MCF 10A (cell line): ENCODE measurements around the gene MZT1. TPM values are rescaled to one million over a fixed set of nuclear protein-coding genes. Genes with fewer than 3 reads are reported as not detected.

Source experiments
- BruUV-seq: library from RNA; stranded (reverse); fragments of 400-500 nt; replicated peaks from 2 replicates; lab custom pipeline; 2021; lab: Mats Ljungman, UMichigan
- CTCF ChIA-PET: fragments of 300-600 bp; sonication (Branson Sonifier 250); formaldehyde crosslinking; extraction: SDS; loops from one replicate; lab custom pipeline; 2021; ENCODE audit warnings: antibody characterized with exemption, inconsistent platforms; lab: Yijun Ruan, JAX
- POLR2A ChIA-PET: fragments of 300-600, 350-650 bp; sonication (Branson Sonifier 250); formaldehyde crosslinking; extraction: SDS; loops from one replicate; lab custom pipeline; 2020; ENCODE audit warnings: antibody characterized with exemption, inconsistent platforms; lab: Yijun Ruan, JAX
- DNase-seq: peaks from one replicate; pipeline ENCODE4 v3.0.0-alpha.2; 2018; ENCODE audit not compliant: unreplicated experiment
- H3K27ac Mint-ChIP-seq: one replicate; pipeline ENCODE4 v1.8.0; 2022; ENCODE audit warnings: mild to moderate bottlenecking, low read depth, mixed read lengths; ENCODE audit not compliant: unreplicated experiment
- H3K27me3 Mint-ChIP-seq: one replicate; pipeline ENCODE4 v1.8.0; 2022; ENCODE audit warnings: mixed read lengths; ENCODE audit not compliant: insufficient read depth, unreplicated experiment
- H3K36me3 Mint-ChIP-seq: one replicate; pipeline ENCODE4 v1.8.0; 2022; ENCODE audit warnings: mild to moderate bottlenecking, moderate library complexity, mixed read lengths; ENCODE audit not compliant: insufficient read depth, unreplicated experiment
- H3K4me1 Mint-ChIP-seq: one replicate; pipeline ENCODE4 v1.8.0; 2022; ENCODE audit warnings: mixed read lengths; ENCODE audit not compliant: insufficient read depth, unreplicated experiment
- H3K4me3 Mint-ChIP-seq: one replicate; pipeline ENCODE4 v1.8.0; 2022; ENCODE audit warnings: mild to moderate bottlenecking, moderate library complexity, mixed read lengths; ENCODE audit not compliant: unreplicated experiment
- H3K9me3 Mint-ChIP-seq: one replicate; pipeline ENCODE4 v1.8.0; 2022; ENCODE audit warnings: mixed read lengths; ENCODE audit not compliant: unreplicated experiment
- intact Hi-C: fragments of 100-400 bp; cut with micrococcal nuclease; formaldehyde crosslinking; loops from 2 replicates; pipeline ENCODE4 v1.14.1; 2022
- total RNA-seq: library from RNA; stranded (reverse); gene quantifications from 2 replicates; pipeline ENCODE4 v1.2.3, GENCODE V29; 2022
- TF ChIP-seq, protein P1 (sequence below): fragments of 200-600 bp; IDR thresholded peaks from one replicate; pipeline ENCODE4 v1.8.0; 2022; ENCODE audit warnings: antibody characterized with exemption, mild to moderate bottlenecking; ENCODE audit not compliant: unreplicated experiment

MZT1 gene
- total RNA-seq, 1 experiment from 2014 or later = 28.4 TPM

DNA sequence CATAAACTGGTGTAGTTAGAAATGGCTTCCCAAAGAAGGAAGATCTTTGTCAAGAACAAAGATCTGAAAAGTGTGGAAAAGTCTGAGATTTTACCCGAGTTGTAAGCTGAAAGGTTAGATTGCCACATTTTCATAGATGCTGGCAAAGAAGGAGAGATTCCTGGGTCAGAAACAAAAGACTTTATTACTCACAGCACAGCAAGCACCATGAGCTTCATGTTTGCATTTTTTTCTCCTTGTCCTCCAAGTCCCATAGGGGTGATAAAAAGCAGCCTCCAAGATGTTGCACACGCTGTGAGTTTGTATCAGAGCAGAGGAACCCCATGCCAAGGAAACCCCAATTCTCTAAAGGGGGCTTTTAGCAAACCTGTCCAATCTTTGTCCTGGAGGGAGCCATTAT lies 29.3 kb downstream of the MZT1 start:
- POLR2A ChIA-PET = no interaction called here
- BruUV-seq = no TSS peak
- H3K9me3 Mint-ChIP-seq = no peaks in the 10 kb centered on the region
- no peak overlapping the region for H3K27ac Mint-ChIP-seq
- H3K36me3 Mint-ChIP-seq = no peaks in the 10 kb centered on the region
- no peaks in the 10 kb centered on the region for H3K4me1 Mint-ChIP-seq
- intact Hi-C loops = loop anchor here (5.0 kb wide), 1 partner anchor 1736 kb away; no protein-coding TSS in a partner anchor
- H3K4me3 Mint-ChIP-seq = no peak overlapping the region
- CTCF ChIA-PET = interaction anchor here (1.0 to 1.8 kb wide), 4 partner anchors 10 to 54 kb away, joined by 3 to 5 read pairs (median 3); no protein-coding TSS in a partner anchor
- DNase-seq = no peak
- H3K27me3 Mint-ChIP-seq = peaks cover 48% of the 10 kb centered on the region
- TF ChIP-seq, protein P1, sequence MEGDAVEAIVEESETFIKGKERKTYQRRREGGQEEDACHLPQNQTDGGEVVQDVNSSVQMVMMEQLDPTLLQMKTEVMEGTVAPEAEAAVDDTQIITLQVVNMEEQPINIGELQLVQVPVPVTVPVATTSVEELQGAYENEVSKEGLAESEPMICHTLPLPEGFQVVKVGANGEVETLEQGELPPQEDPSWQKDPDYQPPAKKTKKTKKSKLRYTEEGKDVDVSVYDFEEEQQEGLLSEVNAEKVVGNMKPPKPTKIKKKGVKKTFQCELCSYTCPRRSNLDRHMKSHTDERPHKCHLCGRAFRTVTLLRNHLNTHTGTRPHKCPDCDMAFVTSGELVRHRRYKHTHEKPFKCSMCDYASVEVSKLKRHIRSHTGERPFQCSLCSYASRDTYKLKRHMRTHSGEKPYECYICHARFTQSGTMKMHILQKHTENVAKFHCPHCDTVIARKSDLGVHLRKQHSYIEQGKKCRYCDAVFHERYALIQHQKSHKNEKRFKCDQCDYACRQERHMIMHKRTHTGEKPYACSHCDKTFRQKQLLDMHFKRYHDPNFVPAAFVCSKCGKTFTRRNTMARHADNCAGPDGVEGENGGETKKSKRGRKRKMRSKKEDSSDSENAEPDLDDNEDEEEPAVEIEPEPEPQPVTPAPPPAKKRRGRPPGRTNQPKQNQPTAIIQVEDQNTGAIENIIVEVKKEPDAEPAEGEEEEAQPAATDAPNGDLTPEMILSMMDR = no peak

DNA sequence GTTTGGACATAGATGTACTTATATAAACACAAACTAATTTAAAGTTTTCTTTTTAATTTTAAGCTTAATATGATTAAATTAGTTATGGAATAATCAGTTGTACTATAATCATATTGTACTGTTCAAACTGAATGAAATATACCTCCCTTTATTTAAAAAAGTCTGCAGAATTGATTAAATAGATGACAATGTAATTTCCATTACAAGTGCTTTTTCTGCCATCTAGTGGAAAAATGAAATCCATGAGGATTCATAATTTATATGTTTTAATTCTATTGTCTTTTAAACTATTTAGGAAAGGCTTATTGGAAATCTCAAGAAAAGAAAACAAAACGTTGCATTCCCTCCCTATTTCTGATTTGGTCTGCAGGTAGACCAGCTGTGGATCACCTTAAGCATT lies 30.9 kb downstream of the MZT1 start:
- ChIA-PET POLR2A (no interaction called here), CTCF (interaction anchor here (0.6 to 2.1 kb wide), 13 partner anchors 9 to 1738 kb away, joined by 3 to 10 read pairs (median 4); no protein-coding TSS in a partner anchor)
- Mint-ChIP-seq H3K27me3 (peaks cover 48% of the 10 kb centered on the region), H3K4me3 (no peak overlapping the region), H3K27ac (no peak overlapping the region), H3K36me3 (no peaks in the 10 kb centered on the region), H3K4me1 (no peaks in the 10 kb centered on the region), H3K9me3 (no peaks in the 10 kb centered on the region)
- peak; percentile 13 for DNase-seq
- intact Hi-C loops = loop anchor here (1.0 to 5.0 kb wide), 2 partner anchors 53 to 1734 kb away; no protein-coding TSS in a partner anchor
- TF ChIP-seq, protein P1 = peak; percentile 42
- no TSS peak for BruUV-seq

DNA sequence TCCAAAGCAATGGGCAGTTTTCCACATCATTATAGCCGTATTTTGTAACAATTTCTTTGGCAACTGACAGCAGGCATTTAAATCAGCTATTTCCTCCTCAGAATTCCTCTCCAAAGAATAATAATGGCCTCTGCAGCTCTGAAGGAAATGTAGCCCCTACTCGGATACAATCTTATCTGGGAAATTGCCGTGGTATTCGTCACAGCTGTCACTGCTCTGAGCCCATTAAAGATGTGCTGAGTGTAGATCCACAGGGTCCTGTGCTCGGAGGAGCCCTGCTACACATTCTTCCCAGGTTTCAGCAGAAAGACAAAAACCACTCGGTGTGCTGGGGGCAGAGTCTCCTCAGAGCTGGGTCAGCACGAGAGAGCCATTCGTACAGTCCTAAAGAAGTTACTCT lies 33.1 kb downstream of the MZT1 start:
- CTCF ChIA-PET = interaction anchor here (0.5 to 1.1 kb wide), 3 partner anchors 9 to 1374 kb away, joined by 3 to 5 read pairs (median 4); no protein-coding TSS in a partner anchor
- intact Hi-C loops = no loop called here

DNA sequence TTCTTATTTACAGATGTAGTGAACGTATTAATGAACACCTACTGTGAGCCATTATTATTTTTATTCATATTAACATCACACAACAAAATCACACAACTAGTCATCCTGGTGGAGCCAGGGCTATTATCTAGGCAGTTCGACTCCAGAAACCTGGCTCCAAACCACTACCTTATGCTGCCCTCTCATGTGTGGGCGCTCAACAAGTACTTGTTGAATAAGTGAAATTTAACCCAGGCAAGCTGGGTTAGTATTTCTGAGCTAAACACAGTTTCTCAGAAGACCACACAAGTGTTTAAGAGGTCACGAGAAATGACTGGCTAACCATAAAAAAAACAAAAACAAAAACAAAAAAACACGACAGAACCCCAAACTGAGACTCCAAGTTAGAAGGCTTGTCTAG lies 33.6 kb downstream of the MZT1 start:
- H3K4me1 Mint-ChIP-seq = no peaks in the 10 kb centered on the region
- H3K27me3 Mint-ChIP-seq = peaks cover 57% of the 10 kb centered on the region
- intact Hi-C loops = no loop called here
- ChIA-PET POLR2A (no interaction called here), CTCF (interaction anchor here (0.5 to 0.7 kb wide), 4 partner anchors 56 to 1373 kb away, joined by 3 to 5 read pairs (median 3); no protein-coding TSS in a partner anchor)
- H3K27ac Mint-ChIP-seq = no peak overlapping the region
- TF ChIP-seq, protein P1 = no peak
- no peaks in the 10 kb centered on the region for H3K9me3 Mint-ChIP-seq
- no peak overlapping the region for H3K4me3 Mint-ChIP-seq
- BruUV-seq = no TSS peak
- no peak for DNase-seq
- H3K36me3 Mint-ChIP-seq = no peaks in the 10 kb centered on the region

More for the DNA sequence above, 33.1 kb downstream of the MZT1 start:
- Mint-ChIP-seq H3K4me3 (no peak overlapping the region), H3K27ac (no peak overlapping the region), H3K9me3 (no peaks in the 10 kb centered on the region), H3K36me3 (no peaks in the 10 kb centered on the region), H3K4me1 (no peaks in the 10 kb centered on the region), H3K27me3 (peaks cover 62% of the 10 kb centered on the region)
- no TSS peak for BruUV-seq
- TF ChIP-seq, protein P1 = no peak
- POLR2A ChIA-PET = no interaction called here
- DNase-seq = no peak
